K562 (cell line): ENCODE measurements around the gene GATM. TPM values are rescaled to one million over a fixed set of nuclear protein-coding genes. Genes with fewer than 3 reads are reported as not detected.

ENCODE experiments used
- ASH1L ChIP-seq: fragments of 450-650 bp; IDR thresholded peaks from 2 replicates; pipeline ENCODE4 v1.6.1; 2018; ENCODE audit warnings: borderline replicate concordance, mild to moderate bottlenecking, low read depth; ENCODE audit not compliant: partially characterized antibody
- CEBPG ChIP-seq, 3 experiments: fragments of 200-800 bp in 1 of 3; sonication (Bioruptor generic) in 1 of 3; sonication (generic) in 1 of 3; formaldehyde crosslinking in 1 of 3; IDR thresholded peaks in 2 of 3; conservative IDR thresholded peaks in 1 of 3; 2 replicates each; pipeline versions ENCODE4 v1.6.1 to v1.8.0; 2016 to 2022; ENCODE audit warnings: missing compliant biosample characterization in 2 of 3, missing genetic modification characterization in 2 of 3, mild to moderate bottlenecking in 1 of 3, missing genetic modification reagents in 1 of 3
- ETV1 ChIP-seq: fragments of 450-650 bp; conservative IDR thresholded peaks from 2 replicates; pipeline ENCODE4 v1.6.1; 2016; ENCODE audit warnings: missing genetic modification characterization, control low read depth, low read depth, missing compliant biosample characterization
- HNRNPK ChIP-seq: fragments of 200-400 bp; formaldehyde crosslinking; IDR thresholded peaks from one replicate; pipeline ENCODE4 v1.6.1; 2018; ENCODE audit warnings: mild to moderate bottlenecking, low read depth, low read length; ENCODE audit not compliant: poor library complexity, severe bottlenecking
- KLF13 ChIP-seq: fragments of 450-650 bp; IDR thresholded peaks from 2 replicates; pipeline ENCODE4 v1.6.1; 2016; ENCODE audit warnings: missing genetic modification characterization, low read depth, mild to moderate bottlenecking, missing compliant biosample characterization, moderate library complexity, borderline replicate concordance
- PKNOX1 ChIP-seq: fragments of 450-650 bp; IDR thresholded peaks from 2 replicates; pipeline ENCODE4 v1.6.1; 2016
- PRPF4 ChIP-seq: fragments of 200-400 bp; formaldehyde crosslinking; IDR thresholded peaks from one replicate; pipeline ENCODE4 v1.6.1; 2017; ENCODE audit warnings: low read length, low read depth, mild to moderate bottlenecking; ENCODE audit not compliant: insufficient read depth, poor library complexity, severe bottlenecking
- SRF ChIP-seq, 2 experiments: fragments of 250-450, 450-650 bp in 1 of 2; sonication (Bioruptor Pico) in 1 of 2; sonication (generic) in 1 of 2; formaldehyde crosslinking; IDR thresholded peaks; 2 replicates each; pipeline versions ENCODE4 v1.5.0 to v1.5.1; 2020 to 2022; ENCODE audit warnings: mild to moderate bottlenecking in 1 of 2, missing genetic modification reagents in 1 of 2
- TBP ChIP-seq: optimal IDR thresholded peaks from 2 replicates; pipeline ENCODE3; 2011; ENCODE audit warnings: low read depth, low read length, improper control_type of control experiment
- U2AF2 ChIP-seq: fragments of 200-400 bp; formaldehyde crosslinking; optimal IDR thresholded peaks from 2 replicates; pipeline ENCODE3; 2017; ENCODE audit warnings: low read depth, mild to moderate bottlenecking, low read length
- ZNF668 ChIP-seq: fragments of 250-450 bp; sonication (Bioruptor Pico); IDR thresholded peaks from 2 replicates; pipeline ENCODE4 v1.8.0; 2022; ENCODE audit warnings: mild to moderate bottlenecking, inconsistent platforms
- polyA plus RNA-seq, 8 experiments: library from polyadenylated mRNA; depleted of rRNA in 4 of 8; stranded (reverse) in 5 of 8; unstranded in 3 of 8; fragments of >200 nt; fragmentation: Nextera tagmentation in 2 of 8; fragmentation: Illumina TruSeq in 1 of 8; extraction: Ambion mirVana in 2 of 8; extraction: Trizol in 1 of 8; gene quantifications; 2 replicates each; pipeline versions ENCODE4 v1.2.1 to v1.2.3, GENCODE V29; 2011 to 2014; ENCODE audit warnings: inconsistent platforms in 1 of 8, missing spikeins in 1 of 8
- total RNA-seq, 7 experiments: library from RNA; depleted of rRNA in 6 of 7; stranded (reverse); fragments of >200 nt in 6 of 7; fragmentation: Illumina TruSeq in 2 of 7; extraction: Trizol in 2 of 7; gene quantifications; 2 replicates each; pipeline versions ENCODE4 v1.2.1 to v1.2.3, GENCODE V29; 2011 to 2021; ENCODE audit warnings: low replicate concordance in 1 of 7
- TF ChIP-seq, protein P1 (sequence below): sonication (generic); formaldehyde crosslinking; IDR thresholded peaks from 2 replicates; pipeline ENCODE4 v1.8.0; 2023; ENCODE audit warnings: missing genetic modification reagents, mild to moderate bottlenecking, borderline replicate concordance

The GATM gene
- total and polyA plus RNA-seq, 9 of the 15 experiments (the other 6 are each of a cell fraction or from before 2014, with no cell fraction given): 0.11 to 1.1 (median 0.65) TPM

- TF ChIP-seq ZNF668 (CRISPR knock-in tag): no peak
- TF ChIP-seq ETV1 (tag): 0 out of 2 replicates have a peak, but pooled peaks have one; percentile 34
- no peak for TF ChIP-seq SRF (CRISPR knock-in tag; IDR thresholded peaks at IDR 0.05)
- 0 out of 2 replicates have a peak, but pooled peaks have one; percentile 8 for TF ChIP-seq PKNOX1
- TF ChIP-seq, protein P1, sequence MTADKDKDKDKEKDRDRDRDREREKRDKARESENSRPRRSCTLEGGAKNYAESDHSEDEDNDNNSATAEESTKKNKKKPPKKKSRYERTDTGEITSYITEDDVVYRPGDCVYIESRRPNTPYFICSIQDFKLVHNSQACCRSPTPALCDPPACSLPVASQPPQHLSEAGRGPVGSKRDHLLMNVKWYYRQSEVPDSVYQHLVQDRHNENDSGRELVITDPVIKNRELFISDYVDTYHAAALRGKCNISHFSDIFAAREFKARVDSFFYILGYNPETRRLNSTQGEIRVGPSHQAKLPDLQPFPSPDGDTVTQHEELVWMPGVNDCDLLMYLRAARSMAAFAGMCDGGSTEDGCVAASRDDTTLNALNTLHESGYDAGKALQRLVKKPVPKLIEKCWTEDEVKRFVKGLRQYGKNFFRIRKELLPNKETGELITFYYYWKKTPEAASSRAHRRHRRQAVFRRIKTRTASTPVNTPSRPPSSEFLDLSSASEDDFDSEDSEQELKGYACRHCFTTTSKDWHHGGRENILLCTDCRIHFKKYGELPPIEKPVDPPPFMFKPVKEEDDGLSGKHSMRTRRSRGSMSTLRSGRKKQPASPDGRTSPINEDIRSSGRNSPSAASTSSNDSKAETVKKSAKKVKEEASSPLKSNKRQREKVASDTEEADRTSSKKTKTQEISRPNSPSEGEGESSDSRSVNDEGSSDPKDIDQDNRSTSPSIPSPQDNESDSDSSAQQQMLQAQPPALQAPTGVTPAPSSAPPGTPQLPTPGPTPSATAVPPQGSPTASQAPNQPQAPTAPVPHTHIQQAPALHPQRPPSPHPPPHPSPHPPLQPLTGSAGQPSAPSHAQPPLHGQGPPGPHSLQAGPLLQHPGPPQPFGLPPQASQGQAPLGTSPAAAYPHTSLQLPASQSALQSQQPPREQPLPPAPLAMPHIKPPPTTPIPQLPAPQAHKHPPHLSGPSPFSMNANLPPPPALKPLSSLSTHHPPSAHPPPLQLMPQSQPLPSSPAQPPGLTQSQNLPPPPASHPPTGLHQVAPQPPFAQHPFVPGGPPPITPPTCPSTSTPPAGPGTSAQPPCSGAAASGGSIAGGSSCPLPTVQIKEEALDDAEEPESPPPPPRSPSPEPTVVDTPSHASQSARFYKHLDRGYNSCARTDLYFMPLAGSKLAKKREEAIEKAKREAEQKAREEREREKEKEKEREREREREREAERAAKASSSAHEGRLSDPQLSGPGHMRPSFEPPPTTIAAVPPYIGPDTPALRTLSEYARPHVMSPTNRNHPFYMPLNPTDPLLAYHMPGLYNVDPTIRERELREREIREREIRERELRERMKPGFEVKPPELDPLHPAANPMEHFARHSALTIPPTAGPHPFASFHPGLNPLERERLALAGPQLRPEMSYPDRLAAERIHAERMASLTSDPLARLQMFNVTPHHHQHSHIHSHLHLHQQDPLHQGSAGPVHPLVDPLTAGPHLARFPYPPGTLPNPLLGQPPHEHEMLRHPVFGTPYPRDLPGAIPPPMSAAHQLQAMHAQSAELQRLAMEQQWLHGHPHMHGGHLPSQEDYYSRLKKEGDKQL (CRISPR knock-in tag): no peak
- TF ChIP-seq U2AF2: no peak
- TF ChIP-seq ASH1L: no peak
- TF ChIP-seq TBP: no peak
- TF ChIP-seq PRPF4: no peak
- TF ChIP-seq HNRNPK: no peak
- no peak for TF ChIP-seq CEBPG (CRISPR knock-in tag; IDR thresholded peaks at IDR 0.05)
- TF ChIP-seq CEBPG (tag; conservative IDR thresholded peaks at IDR 0.05 in 1 of 2, IDR thresholded peaks at IDR 0.05 in 1 of 2): no peak
- no peak for TF ChIP-seq KLF13
Observed at GRCh38 chr15:45338417-45338816, 39.9 kb downstream of the GATM start (continued).
